HFF-Myc (cell line): ENCODE measurements around the gene UMOD.

ENCODE experiments used
- DNase-seq: peaks from one replicate; pipeline ENCODE4 v3.0.0-alpha.2; 2011; ENCODE audit warnings: low read depth; ENCODE audit errors: extremely low read depth
- H3K4me3 ChIP-seq: replicated peaks from 2 replicates; pipeline ENCODE4 v1.5.1; 2011; ENCODE audit warnings: low read depth, mild to moderate bottlenecking, control low read depth, low read length
- TF ChIP-seq, protein P1 (sequence below): IDR thresholded peaks from 2 replicates; pipeline ENCODE4 v1.5.1; 2012; ENCODE audit warnings: mild to moderate bottlenecking, low read depth, low read length, control low read depth; ENCODE audit errors: missing control alignments

UMOD gene

DNA sequence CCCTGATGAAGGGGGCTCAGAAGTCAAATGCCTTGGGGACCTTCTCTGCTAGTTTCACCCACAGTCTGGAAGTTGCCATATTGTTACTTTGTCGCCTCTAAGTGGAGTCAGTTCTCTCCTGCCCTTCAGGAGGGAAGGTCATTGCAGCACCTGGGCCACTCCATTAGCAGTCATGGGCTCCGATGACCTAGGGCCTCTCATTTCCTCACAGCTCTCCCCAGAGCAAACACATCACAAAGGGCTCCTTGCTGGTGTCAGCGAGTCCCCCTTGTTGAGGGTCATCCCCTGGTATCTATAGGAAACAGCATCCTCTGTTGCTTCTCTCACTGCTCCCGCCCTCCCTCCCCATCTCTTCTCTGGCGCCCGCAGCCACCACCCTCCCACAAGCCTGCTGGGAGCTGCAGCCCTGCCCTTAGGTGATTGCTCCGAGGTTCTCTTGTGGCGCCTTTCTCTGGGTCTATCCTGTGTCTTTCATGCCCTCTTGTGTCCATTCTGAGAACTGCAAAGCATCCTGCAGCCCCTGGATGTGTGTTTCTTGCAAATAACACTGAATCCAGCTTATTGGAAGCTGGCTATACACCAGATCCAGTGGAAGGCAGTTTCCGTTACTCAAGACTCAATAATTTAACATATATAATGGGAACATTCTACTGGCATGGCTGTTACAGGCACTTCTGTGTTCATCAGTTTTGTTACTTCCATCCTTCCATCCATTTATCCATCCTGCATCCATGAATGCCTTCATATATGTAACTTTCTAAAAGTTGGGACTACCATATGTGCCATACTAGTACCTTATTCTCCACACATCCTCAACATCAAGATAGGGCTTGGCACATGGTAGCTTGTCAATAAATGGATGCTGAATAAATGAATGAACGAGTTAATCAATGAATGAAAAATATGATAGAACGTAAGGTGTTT, 30.9 kb upstream of the UMOD start:
- DNase-seq: peak; percentile 21
- TF ChIP-seq, protein P1, sequence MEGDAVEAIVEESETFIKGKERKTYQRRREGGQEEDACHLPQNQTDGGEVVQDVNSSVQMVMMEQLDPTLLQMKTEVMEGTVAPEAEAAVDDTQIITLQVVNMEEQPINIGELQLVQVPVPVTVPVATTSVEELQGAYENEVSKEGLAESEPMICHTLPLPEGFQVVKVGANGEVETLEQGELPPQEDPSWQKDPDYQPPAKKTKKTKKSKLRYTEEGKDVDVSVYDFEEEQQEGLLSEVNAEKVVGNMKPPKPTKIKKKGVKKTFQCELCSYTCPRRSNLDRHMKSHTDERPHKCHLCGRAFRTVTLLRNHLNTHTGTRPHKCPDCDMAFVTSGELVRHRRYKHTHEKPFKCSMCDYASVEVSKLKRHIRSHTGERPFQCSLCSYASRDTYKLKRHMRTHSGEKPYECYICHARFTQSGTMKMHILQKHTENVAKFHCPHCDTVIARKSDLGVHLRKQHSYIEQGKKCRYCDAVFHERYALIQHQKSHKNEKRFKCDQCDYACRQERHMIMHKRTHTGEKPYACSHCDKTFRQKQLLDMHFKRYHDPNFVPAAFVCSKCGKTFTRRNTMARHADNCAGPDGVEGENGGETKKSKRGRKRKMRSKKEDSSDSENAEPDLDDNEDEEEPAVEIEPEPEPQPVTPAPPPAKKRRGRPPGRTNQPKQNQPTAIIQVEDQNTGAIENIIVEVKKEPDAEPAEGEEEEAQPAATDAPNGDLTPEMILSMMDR: peak; percentile 66
- no peak overlapping the region for H3K4me3 ChIP-seq

GRCh38 chr16:20382202-20382948, 29.9 kb upstream of the UMOD start:
- no peak for DNase-seq
- H3K4me3 ChIP-seq: no peak overlapping the region
- TF ChIP-seq, protein P1: no peak

DNA sequence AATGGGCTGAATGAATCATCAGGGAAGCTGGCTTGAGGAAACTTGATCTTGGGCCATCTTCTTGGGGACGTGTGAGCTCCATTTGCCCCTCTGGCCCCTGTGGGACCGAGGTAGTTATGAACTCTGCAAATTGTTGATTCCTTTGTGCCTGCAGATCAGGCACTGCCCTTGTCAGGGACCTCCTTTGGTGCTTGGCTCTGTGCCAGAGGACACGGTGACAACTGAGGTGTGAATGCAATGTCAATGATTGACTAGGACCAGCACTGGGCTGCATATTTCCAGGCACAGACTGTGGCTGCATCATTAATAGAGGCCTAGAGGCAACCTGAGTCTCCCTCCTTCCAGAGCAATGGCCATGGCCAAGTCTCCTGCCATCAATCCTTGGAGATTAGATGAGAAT, 28.3 kb upstream of the UMOD start:
- no peak for DNase-seq
- TF ChIP-seq, protein P1: no peak
- no peak overlapping the region for H3K4me3 ChIP-seq

DNA sequence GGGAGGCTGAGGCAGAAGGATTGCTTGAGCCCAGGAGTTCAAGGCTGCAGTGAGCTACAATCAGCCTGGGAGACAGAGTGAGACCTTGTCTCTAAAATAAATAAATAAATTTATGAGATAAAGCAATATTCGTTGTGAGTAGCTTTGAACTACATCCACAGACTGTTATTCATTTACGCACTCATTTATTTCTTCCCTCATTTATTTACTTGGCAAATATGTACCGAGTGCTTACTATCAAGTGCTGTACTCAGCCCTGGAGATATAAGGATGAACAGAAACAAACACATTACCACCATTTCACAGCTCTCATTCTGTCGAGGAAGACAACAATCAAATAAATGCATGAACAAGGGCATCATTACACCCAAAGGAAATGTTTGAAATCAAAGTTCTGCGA, 24.7 kb upstream of the UMOD start:
- TF ChIP-seq, protein P1: no peak
- DNase-seq: no peak
- H3K4me3 ChIP-seq: no peak overlapping the region

GRCh38 chr16:20372701-20373100, 20.2 kb upstream of the UMOD start:
- H3K4me3 ChIP-seq: no peak overlapping the region
- TF ChIP-seq, protein P1: no peak
- DNase-seq: no peak

DNA sequence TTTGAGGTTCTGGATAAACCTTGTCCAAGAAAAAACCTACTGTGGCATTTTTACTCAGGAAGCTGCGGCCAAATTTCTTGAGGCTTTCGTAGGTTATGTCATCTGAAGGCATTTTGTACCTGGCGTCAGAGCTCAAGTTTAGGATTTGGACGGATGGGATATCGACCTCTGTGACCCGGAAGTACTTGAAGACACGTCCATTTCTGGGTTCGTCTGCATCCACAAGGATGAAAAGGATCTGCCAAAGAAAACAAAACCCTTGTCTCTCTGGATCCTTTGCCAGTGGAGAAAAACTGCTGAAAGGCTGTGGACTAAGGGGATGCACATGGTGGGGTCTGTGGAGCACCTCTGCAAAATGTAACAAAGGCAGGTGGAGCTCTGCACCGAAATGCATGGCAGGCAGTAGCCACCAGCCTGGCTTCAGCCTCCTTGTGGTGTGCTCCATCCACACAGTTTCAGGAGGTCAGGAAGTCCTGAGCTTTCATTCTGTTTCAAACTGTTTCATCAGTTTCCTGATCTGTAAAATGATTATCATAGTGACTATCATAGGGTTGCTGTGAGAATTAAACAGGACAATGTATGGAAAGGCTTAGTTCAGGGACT, 17.0 kb upstream of the UMOD start:
- no peak for DNase-seq
- TF ChIP-seq, protein P1: no peak

More for the DNA sequence above, 17.0 kb upstream of the UMOD start:
- H3K4me3 ChIP-seq: no peak overlapping the region
